Fibroblast of skin of left biceps (primary cell): ENCODE measurements around the gene CRYBG3.

Experiments used
- DNase-seq, 2 experiments: peaks; one replicate each; pipeline ENCODE4 v3.0.0-alpha.2; 2013; ENCODE audit warnings: low read depth in 2 of 2

Gene CRYBG3

DNA sequence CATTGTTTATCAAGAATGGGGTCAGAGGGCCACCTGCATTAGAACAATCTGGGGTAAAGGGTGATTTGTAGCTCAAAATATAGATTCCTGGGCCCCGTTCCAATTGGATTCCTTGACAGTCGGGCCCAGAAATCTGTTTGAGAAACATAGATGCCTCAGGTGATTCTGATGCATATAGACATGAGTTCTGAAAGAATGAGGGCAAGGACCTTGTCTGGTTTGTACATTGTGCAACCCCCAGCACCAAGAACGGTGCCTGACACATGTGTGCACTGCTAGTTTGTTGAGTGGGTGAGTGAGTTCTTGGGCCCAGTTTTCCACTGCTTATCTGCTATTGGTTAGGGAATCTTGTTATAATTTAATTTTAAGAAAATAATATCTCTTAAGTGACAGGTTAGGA is 16.6 kb downstream of the CRYBG3 start:
- DNase-seq: no peak

DNA sequence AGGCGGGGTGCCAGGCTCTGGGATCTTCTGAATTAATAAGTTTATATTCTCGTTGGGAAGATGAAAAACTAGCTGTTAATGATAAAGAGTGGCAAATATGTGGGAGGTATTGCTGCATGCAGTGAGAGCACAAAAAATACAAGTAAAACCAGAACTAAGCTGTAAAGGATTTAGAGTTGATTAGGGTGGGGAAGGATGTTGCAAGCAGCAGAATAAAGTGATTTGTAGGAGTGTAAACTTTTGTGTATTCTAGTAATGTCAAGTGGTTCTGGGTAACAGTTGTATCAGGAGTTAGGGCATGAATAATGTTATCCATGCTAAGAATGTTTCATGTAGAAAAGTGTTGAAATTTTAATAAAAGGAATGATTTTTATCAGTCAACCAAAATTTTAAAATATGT is 18.1 kb downstream of the CRYBG3 start:
- no peak for DNase-seq

DNA sequence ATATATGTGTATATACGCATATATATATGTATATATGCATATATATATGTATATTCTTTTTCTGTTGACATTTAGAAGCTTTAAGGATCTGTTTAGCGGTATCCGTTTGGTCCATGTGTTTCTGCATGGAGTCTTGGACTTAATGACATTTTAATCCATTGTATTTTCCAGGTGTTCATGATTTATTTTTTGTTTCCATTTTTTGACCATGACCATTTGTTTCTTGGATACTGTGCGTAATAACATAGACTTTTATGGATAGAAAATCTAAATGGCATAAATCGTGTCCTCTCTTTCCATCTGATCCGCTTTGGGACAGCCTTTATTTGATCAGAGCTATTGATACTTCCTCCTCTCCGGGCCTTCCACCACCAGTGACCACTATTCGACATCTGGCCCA is 19.5 kb downstream of the CRYBG3 start:
- DNase-seq: no peak

DNA sequence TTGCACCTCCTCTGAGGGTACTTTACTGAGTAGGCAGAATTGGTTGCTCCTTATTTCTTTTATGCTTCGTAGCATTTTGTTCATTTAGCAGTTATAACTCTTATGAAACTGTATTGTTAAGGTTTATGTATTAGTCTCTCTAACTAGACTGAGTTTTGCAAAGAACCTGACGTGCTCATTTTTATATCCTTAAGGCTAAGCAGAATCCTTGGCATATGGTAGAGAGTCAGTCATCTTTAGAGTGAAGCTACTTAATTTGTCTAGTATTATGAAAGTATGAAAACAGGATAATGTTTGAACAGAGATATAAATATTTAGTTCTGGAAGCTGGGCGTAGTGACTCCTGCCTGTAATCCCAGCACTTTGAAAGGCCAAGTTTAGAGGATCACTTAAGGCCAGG is 20.1 kb downstream of the CRYBG3 start:
- DNase-seq: no peak

DNA sequence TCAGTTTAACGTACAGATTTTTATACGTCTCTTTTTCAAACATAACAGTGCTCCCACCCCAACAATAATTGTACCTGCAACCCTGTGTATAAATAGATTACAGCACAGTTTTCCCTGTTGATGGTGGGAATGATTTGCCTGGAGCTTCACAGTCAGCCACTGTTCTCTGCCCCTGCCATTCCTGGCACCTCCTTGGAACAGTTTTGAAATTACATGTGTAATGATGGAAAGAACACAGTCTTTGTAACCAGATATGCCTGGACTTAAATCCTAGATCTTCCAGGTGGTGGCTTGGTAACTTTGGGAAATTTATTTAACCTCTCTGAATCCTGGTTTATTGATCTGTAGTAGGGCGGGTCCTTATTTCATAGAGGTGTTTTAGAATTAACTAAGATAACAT is 27.0 kb downstream of the CRYBG3 start:
- no peak for DNase-seq

DNA sequence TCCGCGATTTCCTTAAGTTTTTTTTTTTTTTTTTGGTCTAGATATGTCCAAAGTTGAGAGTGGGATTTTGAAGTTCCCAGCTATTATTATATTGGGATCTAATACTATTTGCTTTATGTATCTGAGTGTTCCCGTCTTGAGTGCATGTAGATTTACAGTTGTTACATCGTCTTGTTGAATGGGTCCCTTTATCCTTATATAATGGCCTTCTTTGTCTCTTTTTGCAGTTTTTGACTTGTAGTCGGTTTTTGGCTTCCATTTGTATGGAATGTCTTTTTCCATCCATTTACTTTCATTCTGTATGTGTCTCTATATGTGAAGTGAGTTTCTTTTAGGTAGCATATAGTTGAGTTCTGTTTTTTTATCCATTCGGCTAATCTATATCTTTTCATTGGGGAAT is 35.6 kb downstream of the CRYBG3 start:
- DNase-seq: no peak

DNA sequence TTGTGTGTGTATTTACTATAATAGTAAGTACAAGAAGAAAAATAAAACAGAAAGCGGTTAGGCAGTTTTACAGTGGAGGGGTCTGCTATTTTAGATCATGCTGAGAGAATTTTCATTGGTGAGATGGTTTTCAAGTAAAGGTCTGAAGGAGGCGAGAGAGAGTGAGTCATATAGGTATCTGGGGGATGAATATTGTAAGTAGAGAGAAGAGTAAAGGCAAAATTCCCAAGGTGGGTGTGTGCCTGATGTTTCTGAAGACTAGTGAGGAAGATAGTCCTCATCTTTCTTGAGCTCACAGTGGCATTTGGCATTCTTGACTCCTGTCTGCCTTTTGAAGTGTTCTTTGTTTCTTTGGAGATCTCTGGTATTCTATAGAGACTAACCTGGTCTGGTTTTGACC is 38.6 kb downstream of the CRYBG3 start:
- no peak for DNase-seq

DNA sequence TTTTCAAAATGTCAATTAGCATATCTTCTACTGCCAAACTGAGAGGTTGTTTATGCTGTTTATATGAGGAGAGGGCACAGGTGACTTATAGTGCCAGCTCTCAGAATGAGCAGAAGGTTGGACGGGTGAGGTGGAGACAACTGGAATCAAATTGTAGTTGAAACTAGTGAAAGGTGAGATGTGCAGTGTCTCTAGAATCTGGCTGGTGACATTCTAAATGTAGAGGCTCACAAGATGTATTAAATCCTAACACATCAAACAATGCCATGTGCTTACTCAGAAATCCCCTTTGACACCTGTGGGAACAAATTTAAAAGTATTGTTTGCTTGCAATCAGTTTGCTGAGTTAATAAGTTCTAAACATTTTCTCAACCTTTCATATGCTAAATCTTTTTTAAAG is 40.8 kb downstream of the CRYBG3 start:
- DNase-seq: no peak

DNA sequence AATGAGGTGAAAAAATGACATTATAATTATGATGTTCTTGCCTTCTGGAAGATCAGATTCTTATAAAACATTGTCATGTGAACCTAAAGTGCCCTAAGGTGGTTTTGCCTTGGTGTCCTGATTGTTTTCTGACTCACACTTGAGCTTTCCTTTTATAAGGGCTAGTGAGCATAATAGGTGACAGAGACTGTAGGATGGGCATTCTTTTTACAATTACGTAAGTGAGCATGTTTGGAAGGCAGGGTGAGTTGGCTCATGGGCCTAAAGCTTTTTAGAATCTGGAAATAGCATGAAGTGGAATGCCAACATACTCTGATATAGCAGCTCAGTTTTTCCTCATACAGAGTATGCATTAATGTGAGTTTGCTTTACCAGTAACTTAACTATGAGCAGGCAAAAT is 41.2 kb downstream of the CRYBG3 start:
- DNase-seq: no peak

DNA sequence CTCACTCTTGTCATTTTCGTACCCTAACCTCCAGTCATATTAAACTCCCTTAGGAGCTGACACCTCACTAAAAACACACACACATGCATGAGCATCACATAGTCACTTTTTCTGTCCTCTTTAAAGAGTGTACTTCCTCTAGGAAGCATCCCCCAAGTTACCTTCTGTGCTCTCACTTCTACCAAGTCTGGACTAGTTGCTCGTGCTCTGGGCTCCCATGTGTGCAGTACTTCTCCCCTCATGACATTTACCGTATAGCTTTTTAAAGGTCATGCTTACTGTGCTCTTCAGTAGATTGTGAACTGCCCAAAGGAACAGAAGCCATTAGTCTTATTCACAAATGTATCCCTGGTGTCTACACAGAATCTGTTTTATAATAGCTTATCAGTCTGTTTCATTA is 42.0 kb downstream of the CRYBG3 start:
- DNase-seq: no peak

DNA sequence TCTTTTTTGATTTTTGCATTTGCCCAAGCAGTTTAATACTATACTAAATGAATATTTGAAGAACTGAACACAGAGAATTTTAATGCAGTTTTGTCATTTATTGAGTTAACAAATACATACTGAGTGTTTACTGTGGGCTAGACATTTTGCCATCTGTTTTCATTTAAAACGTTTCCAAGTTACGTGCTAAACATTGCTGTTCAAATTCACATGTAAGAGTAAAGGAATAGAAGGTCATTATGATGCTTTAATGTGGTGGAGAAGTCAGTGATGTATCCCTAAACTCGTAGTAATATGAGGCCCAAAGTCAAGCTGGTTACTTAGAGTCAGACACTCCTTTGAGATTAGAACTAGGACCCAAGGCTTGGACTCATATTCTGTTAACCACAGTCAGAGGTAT is 49.4 kb downstream of the CRYBG3 start:
- DNase-seq: peak; percentile 37 to 49

DNA sequence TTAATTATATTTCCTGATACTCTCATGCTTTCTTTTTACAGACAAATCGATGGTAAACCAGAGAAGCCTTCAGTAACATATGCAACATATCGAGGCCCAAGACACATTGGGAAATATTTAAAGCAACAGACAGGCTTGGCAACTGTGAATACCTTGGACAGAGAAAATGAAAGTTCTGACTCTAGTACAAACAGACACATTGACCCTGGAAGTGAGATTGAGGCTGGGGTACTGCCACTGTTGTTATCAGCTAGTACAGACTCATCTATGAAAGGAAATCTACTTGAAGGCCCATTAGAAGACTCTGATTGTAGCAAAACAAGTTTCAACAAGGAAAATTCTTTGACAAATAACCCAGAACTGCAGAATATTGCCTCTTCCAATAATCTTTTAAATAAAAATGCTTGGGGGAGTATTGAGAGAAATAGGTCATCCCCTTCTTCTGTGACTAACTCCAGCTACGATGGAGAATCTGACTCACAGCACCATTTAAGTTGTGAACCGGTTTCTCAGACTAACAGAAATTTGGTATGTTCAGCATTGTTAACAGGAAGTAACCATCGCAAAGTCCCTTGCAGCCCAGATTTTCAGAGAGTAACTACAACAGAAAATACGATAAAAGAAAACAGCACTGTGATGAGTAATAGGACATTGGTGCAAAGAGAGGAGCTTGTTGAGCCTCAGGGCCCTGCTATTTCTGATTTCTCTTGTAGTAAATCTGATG is 50.2 kb downstream of the CRYBG3 start:
- peak; percentile 82 to 87 for DNase-seq

DNA sequence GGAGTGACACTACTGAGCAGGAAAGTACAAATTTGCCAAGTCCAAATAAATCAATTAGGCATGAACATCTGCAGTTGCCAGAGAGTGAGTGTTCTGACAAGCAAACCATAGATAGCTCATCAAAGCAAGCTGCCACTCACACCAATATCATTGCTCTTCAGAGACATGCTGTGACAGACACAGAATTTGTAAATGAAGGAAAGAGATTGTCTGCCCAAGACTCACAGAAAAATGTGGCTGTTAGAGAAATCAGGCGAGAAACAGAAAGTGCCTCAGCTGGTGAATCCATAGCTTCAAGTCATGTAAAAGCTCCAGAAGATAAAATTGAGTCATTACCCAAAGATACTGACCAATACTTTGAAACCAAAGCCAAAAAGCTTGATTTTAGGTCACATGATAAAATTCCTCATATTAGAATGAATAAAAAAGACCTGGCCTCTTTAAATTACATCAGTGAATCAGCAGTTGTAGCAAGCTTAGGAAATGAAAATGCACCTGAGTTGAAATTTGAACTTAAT is 50.8 kb downstream of the CRYBG3 start:
- DNase-seq: no peak

DNA sequence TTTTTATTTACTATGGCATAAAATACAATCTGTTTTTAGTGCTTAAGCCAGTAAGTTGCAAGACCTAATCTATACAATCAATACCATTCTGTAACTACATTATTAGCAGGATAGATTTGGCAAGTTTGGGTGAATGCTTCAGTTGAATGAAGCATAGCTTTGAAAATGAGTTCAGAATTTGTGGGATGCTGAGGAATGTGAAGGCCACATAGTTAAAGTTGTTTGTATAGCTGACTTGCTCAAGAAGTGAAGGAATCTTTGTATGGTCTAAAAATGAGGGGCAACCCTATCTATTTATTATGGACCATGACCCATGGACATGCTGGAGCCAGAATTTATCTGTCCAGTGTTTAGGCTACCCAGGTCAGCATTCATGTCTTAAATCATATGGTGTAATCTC is 58.5 kb downstream of the CRYBG3 start:
- DNase-seq: no peak

DNA sequence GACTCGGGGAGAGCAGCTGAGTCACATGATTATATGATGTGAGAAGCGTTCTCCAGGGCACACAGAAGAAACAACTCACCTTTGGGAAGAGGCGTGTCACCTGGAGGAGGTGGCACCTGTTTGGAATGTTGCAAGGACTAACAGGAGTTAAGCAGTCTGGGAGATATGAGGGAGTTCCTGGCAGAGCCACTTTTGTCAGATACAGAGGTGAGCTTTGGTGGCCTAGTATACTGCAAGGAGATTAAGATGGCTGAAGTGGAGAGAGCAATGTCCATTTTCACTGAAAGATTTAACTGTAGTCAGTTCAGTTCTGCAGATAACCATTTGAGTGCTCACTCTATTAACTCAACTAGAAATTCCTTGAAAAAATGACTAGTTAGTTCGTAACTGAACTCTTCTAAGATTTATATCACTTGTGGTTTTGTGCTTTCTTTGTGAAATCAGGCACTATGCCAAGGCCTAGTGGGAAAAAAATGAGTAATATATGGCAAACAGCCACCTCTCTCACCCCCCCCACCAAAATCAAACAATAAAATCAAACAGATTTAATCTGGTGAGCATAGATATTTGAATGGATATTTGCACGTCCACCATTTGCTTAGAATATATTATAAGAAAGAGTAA is 61.3 kb downstream of the CRYBG3 start:
- DNase-seq: peak; percentile 52 to 63

DNA sequence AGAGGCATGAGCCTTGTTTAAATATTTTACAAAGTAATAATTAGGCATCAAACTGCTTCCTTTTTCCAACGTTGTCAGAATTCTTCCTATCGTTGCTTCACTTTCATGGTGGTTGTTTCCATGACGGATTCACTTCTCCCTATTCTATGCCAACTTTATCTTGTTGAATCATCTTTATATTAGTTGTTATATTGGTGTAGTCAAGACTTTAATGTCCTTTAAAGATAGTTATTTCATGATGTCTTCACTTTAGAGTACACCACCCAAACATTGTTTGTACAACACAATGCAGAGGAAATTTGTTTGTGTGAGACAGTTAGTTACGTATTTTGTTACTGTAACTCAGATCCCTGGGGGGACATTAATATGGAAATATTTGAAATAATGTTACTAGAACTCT is 61.9 kb downstream of the CRYBG3 start:
- no peak for DNase-seq

DNA sequence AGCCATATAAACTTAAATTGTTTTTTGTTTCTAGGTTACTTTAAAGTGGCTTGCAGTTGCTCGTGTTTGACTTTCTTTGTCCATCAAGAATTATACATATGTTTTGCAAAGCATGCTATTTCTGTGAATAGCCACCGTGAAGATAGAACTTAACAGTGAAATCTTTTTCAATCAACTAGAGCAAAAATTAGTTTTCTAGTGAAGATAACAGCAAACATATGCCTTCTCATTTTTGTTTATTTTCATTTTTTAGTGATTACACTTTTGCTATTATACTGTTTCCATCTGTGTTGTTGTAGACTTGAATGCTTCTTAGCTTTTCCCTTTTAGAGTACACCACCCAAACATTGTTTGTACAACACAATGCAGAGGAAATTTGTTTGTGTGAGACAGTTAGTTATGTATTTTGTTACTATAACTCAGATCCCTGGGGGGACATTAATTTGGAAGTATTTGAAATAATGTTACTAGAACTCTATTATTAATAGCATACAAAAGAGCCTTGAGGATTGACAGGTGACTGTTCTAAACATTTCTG is 62.8 kb downstream of the CRYBG3 start:
- no peak for DNase-seq

DNA sequence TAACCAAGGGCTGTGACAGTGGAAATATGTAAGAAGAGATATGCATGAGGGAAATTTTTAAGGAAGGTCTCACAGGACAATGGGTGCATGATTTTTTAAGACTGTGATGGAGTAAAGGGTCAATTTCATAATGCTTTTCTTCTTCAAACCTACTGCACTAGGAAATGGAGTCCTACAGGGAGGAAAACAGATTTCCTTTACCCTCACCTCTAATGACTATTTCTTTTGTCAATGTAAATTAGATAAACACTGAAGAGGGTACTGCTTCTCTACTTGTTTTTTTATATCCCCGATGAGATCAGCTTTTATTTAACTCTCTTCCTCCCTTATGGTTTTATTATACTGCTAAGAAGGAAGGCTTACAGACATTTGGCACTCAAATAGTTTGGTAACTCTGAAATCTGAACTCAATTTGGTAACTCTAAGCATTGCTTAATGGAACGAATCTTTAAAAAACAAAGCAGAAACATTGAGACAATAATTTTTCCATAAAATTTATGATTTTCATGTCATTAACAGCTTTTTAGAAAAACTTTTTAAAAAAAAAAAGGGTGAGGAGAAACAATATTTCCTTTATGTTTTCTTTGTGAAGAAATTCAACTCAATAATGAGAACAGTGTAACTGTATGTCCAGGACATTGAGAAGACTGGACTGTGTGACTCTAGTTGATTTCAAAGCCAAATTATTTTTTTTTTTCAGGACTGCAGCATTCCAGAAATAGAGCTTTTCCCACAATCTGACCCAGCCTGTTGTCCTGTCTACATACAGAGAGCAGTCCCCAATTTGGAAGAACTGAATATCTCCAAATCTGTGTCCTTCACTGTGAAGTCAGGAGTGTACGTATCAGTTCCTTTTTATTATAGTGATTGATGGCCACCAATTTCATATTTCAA is 64.4 kb downstream of the CRYBG3 start:
- DNase-seq: no peak

DNA sequence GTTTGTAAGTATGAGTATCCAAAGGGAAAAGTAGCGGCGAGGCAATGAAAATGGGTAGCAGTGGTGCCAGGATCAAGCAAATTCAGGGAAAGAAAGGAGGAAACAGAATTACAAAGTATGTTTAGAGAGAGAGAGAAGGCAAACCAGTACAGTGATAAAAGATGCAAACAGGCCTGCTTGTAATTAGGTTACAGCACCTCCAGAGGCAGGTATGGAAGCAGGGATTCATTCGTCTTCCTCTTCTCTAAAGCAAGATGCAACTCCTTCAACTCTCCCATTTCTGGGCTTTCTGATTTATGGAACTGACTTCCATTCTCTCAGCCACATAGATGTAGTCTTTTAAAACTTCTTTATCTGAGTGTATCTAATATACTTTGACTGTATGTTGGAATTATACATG is 68.0 kb downstream of the CRYBG3 start:
- DNase-seq: no peak

DNA sequence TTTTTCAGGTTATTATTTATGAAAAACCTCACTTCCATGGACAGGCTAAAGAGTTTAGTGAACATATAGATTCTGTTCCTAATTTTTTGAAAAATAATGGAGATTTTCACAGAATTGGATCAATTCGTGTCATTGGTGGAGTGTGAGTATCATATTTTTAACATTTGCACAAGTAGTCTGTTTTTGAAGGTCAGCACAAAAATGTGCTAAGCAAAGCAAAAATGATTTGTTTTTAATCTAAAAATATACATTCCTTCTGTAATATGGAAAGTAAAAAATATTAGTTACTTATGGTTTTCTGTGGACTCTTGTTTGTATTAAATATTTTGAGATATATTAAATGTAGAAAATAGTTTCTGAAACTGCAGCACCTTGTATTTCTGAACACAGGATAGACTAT is 71.0 kb downstream of the CRYBG3 start:
- DNase-seq: no peak

DNA sequence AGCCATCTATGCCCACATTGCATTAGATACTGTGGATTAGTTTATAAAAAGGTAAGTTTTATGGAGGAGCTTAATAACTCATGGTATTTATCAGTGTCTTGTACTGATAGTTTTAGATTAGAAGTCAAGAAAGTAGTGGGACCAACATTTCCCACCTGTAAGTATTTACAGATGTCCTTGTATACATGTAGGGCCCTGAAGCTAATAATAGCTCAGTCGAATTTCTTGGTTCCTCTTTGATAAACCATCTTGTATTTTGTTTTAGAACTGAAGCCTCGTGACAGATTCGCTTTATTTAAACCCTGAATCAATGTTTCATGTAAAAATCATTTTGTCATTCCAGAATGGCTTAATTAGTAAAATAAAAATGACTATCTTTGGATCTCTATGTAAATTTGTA is 73.4 kb downstream of the CRYBG3 start:
- no peak for DNase-seq

DNA sequence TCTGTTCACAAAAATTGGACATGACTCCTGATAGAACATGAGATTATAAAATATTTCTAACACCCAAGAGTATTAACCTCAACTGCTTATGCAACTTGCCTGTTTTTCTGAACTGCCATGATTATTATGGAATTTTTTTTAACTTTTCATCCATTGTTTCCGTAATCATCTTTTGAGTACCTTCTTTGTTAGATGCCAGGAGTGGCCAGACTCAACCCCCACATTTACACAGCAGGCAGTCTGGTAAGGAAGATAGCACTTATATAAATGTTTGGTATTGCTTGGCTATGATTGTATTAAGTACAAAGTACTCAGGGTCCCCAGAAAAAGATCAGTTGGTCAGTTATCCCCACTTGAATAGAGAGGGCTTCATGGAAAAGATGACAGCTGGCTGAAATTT is 74.3 kb downstream of the CRYBG3 start:
- no peak for DNase-seq
